GM12872 (cell line): ENCODE results near the gene RHOB.

Experiments used
- CTCF ChIP-seq: IDR thresholded peaks from 3 replicates; pipeline ENCODE4 v1.5.1; 2011; ENCODE audit warnings: low read depth, mild to moderate bottlenecking, low read length, moderate library complexity; ENCODE audit not compliant: insufficient read depth

Gene RHOB

GRCh38 chr2:20474757-20475566 is 28.1 kb downstream of the RHOB start:
- TF ChIP-seq CTCF: no peak

GRCh38 chr2:20475567-20475952 is 28.7 kb downstream of the RHOB start:
- no peak for TF ChIP-seq CTCF

- no peak for TF ChIP-seq CTCF
Measured at GRCh38 chr2:20476481-20476880, 29.6 kb downstream of the RHOB start.

- no peak for TF ChIP-seq CTCF
Measured at GRCh38 chr2:20476950-20477349, 30.1 kb downstream of the RHOB start.

GRCh38 chr2:20478961-20479360 is 32.1 kb downstream of the RHOB start:
- no peak for TF ChIP-seq CTCF

- no peak for TF ChIP-seq CTCF
Measured at GRCh38 chr2:20479835-20480234, 33.0 kb downstream of the RHOB start.

GRCh38 chr2:20480913-20481312 is 34.0 kb downstream of the RHOB start:
- TF ChIP-seq CTCF: no peak
